Right atrium auricular region (tissue), 2 donors: ENCODE results near the gene GABRG3. TPM values are rescaled to one million over a fixed set of nuclear protein-coding genes. Genes with fewer than 3 reads are reported as not detected.

Source experiments
- DNase-seq: peaks from one replicate; pipeline ENCODE4 v3.0.0-alpha.2; 2019; ENCODE audit warnings: low spot score
- H3K27ac ChIP-seq, 2 donors: fragments of 200-600 bp; sonication (generic); 1 replicate in 1 of 2; 2 replicates in 1 of 2; pipeline ENCODE4 v1.5.1; 2016 to 2019
- H3K27me3 ChIP-seq, 2 donors: fragments of 200-600 bp; sonication (generic); one replicate each; pipeline versions ENCODE4 v1.5.1 to v1.6.0; 2017 to 2019
- H3K36me3 ChIP-seq: fragments of 200-600 bp; sonication (generic); one replicate; pipeline ENCODE4 v1.5.1; 2016
- H3K4me1 ChIP-seq, 2 donors: fragments of 200-600 bp; sonication (generic); one replicate each; pipeline versions ENCODE4 v1.5.1 to v1.6.0; 2017 to 2019
- H3K4me3 ChIP-seq, 2 donors: fragments of 200-600 bp; sonication (generic); 1 replicate in 1 of 2; 2 replicates in 1 of 2; pipeline ENCODE4 v1.5.1; 2017 to 2019; ENCODE audit warnings: mild to moderate bottlenecking in 1 of 2, moderate library complexity in 1 of 2
- H3K9me3 ChIP-seq, 2 donors: fragments of 200-600 bp; sonication (generic); one replicate each; pipeline ENCODE4 v1.5.1; 2019
- total RNA-seq, 2 donors: library from RNA; depleted of rRNA; stranded (reverse); fragments of >200 nt; gene quantifications; one replicate each; pipeline ENCODE4 v1.1.0, GENCODE V29; 2016
- TF ChIP-seq, protein P1 (sequence below), 2 donors: fragments of 200-600 bp; sonication (generic); IDR thresholded peaks; one replicate each; pipeline ENCODE4 v1.5.1; 2019; ENCODE audit warnings: antibody characterized with exemption in 2 of 2

Gene GABRG3
- total RNA-seq, 2 donors from 2014 or later: not detected

DNA sequence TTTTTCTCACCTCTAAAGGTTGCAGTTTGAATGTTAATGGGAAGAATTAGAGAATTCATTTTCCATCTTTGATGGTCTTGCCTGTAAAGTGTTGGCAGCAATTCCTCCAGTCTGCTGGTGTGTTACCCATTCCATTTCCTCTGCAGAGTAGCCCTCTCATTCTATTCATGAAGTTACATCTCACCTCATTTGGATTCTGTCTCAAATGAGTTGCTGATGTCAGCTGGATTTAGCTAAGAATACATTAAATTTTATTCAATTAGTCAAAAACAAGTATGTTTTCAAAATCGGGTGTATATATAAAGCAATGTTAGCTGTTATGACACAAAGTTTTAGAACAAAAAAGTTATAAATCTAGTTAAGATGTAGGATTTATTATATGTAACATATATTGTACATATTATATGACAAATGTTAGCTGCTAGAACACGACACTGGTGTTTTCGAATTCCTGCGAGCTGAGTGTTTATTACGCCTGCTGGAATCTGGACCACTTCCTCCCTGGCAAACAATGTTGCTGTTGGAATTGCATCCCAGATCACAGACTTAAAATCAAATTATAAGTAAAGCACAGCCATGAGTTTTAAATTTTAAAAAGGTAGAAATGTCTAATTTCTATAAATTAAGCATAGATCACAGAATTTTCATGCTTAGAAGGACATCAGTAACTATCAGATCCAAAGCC, 611.9 kb downstream of the GABRG3 start:
- H3K9me3 ChIP-seq: no peaks in the 10 kb centered on the region
- H3K4me1 ChIP-seq: no peaks in the 10 kb centered on the region
- no peaks in the 10 kb centered on the region for H3K27me3 ChIP-seq
- no peak overlapping the region for H3K4me3 ChIP-seq
- H3K27ac ChIP-seq: no peak overlapping the region
- DNase-seq: no peak
- TF ChIP-seq, protein P1, sequence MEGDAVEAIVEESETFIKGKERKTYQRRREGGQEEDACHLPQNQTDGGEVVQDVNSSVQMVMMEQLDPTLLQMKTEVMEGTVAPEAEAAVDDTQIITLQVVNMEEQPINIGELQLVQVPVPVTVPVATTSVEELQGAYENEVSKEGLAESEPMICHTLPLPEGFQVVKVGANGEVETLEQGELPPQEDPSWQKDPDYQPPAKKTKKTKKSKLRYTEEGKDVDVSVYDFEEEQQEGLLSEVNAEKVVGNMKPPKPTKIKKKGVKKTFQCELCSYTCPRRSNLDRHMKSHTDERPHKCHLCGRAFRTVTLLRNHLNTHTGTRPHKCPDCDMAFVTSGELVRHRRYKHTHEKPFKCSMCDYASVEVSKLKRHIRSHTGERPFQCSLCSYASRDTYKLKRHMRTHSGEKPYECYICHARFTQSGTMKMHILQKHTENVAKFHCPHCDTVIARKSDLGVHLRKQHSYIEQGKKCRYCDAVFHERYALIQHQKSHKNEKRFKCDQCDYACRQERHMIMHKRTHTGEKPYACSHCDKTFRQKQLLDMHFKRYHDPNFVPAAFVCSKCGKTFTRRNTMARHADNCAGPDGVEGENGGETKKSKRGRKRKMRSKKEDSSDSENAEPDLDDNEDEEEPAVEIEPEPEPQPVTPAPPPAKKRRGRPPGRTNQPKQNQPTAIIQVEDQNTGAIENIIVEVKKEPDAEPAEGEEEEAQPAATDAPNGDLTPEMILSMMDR (IDR thresholded peaks at IDR 0.05): no peak
- no peaks in the 10 kb centered on the region for H3K36me3 ChIP-seq

DNA sequence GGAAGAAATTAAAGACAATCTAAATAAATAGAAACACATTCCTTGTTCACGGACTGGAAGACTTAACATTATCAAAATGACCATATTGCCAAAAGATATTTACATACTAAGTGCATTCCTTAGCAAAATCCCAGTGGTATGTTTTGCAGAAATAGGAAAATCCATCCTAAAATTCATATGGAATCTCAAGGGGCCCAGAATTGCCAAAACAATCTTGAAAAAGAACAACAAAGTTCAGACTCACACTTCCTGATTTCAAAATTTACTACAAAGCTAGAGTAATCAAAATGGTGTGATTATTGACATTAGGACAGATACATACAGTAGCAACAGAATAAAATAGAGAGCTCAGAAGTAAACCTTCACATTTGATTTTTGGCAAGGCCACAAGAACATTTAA, 612.7 kb downstream of the GABRG3 start:
- H3K36me3 ChIP-seq: no peaks in the 10 kb centered on the region
- TF ChIP-seq, protein P1 (IDR thresholded peaks at IDR 0.05): no peak
- no peak overlapping the region for H3K4me3 ChIP-seq
- H3K27ac ChIP-seq: no peak overlapping the region
- no peaks in the 10 kb centered on the region for H3K27me3 ChIP-seq
- no peaks in the 10 kb centered on the region for H3K4me1 ChIP-seq
- H3K9me3 ChIP-seq: no peaks in the 10 kb centered on the region
- no peak for DNase-seq

DNA sequence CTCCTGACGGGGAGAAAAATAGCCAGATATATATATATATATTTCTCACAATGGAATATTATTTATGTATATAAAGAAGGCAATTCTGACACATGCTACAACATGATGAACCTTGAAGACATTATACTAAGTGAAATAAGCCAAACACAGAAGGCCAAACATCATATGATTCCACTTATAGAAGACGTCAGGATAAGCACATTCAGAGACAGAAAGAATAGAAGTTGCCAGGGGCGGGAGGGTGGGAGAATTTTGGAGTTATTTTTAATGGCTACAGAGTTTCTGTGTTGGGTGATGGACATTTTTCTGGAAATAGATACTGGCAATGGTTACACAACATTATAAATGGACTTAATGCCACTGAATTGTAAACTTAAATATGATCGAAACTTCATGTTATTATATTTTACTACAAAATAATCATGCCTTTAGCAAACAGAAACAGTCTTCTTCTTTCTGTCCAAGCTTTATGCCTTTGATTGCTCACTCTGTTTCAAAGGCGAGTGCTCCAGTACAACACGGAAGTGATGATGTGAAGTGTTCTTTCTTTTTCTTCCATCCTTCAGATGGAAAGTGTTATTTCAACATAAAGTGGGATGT, 614.2 kb downstream of the GABRG3 start:
- H3K27me3 ChIP-seq: no peaks in the 10 kb centered on the region
- TF ChIP-seq, protein P1 (IDR thresholded peaks at IDR 0.05): no peak
- no peaks in the 10 kb centered on the region for H3K36me3 ChIP-seq
- H3K27ac ChIP-seq: no peak overlapping the region
- no peaks in the 10 kb centered on the region for H3K9me3 ChIP-seq
- no peak overlapping the region for H3K4me3 ChIP-seq
- H3K4me1 ChIP-seq: no peaks in the 10 kb centered on the region
- DNase-seq: no peak

DNA sequence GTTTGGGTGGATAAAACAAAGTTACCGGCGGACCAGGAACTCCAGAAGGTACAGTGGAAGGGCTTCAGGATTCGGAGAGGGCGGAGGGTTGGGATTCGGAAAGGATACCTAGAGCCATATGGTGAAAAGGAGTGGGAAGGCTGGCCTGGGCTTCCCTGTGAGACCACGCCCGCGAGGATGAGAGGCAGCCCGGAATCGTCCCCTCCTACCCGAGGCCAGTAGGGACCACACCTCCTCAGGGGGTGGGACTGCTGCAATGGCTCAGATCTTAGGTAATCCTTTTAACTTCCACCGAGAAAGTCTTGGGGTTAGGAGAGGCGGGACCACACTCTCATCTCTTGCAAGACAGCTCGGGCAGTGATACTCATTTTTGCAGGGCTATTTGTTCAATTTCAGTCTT, 616.8 kb downstream of the GABRG3 start:
- Histone ChIP-seq H3K27me3 (no peaks in the 10 kb centered on the region), H3K36me3 (no peaks in the 10 kb centered on the region), H3K9me3 (no peaks in the 10 kb centered on the region), H3K4me1 (no peaks in the 10 kb centered on the region), H3K27ac (no peak overlapping the region), H3K4me3 (no peak overlapping the region)
- TF ChIP-seq, protein P1 (IDR thresholded peaks at IDR 0.05): no peak
- no peak for DNase-seq

DNA sequence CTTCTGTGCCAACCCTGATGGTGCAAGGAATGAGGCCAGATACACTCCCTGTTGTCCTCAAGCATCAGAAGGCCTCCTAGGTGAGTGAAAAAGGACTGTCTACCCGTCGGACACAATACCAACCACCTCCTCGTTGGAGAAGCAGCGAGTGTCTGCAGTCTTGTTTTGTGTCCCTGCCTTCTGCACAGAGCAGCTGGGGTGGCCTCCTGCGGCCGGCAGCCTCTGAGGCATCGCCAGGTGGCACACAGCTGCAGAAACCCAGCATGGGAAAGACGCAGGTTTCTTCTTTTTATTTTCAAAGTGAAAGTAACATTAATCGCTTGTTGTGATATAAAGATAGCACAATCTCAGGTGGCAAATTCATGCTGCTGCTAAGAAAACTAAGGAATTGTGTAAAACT, 618.3 kb downstream of the GABRG3 start:
- no peaks in the 10 kb centered on the region for H3K4me1 ChIP-seq
- no peaks in the 10 kb centered on the region for H3K27me3 ChIP-seq
- no peak overlapping the region for H3K4me3 ChIP-seq
- TF ChIP-seq, protein P1 (IDR thresholded peaks at IDR 0.05): no peak
- no peak overlapping the region for H3K27ac ChIP-seq
- no peaks in the 10 kb centered on the region for H3K36me3 ChIP-seq
- no peaks in the 10 kb centered on the region for H3K9me3 ChIP-seq
- DNase-seq: no peak

DNA sequence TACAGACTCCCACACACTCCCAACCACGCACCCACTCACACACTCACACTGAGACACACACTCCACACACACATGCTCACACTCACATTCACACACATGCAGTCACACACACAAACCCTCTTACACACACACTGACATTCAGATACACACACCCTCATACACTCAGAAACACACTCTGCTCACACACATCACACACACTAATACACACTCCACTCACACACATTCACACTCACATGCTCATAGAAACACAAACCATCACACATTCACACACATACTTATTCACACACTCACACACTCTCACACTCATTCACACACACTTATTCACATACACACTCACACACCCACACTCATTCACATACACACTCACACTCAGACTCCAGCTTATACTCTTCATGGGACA, 618.8 kb downstream of the GABRG3 start:
- TF ChIP-seq, protein P1 (IDR thresholded peaks at IDR 0.05): no peak
- no peak for DNase-seq

More for the DNA sequence above, 618.8 kb downstream of the GABRG3 start:
- H3K9me3 ChIP-seq: no peaks in the 10 kb centered on the region
- H3K36me3 ChIP-seq: no peaks in the 10 kb centered on the region
- H3K4me3 ChIP-seq: no peak overlapping the region
- no peaks in the 10 kb centered on the region for H3K27me3 ChIP-seq
- H3K4me1 ChIP-seq: no peaks in the 10 kb centered on the region
- no peak overlapping the region for H3K27ac ChIP-seq
